Ammon's horn (tissue), 1 donor: ENCODE results near the gene SWSAP1.

Experiments used
- DNase-seq: peaks from one replicate; pipeline ENCODE4 v3.0.0-alpha.2; 2016; ENCODE audit warnings: low spot score

SWSAP1 gene

GRCh38 chr19:11355160-11356073 is 19.0 kb upstream of the SWSAP1 start, which contains the start of gene PLPPR2:
PLPPR2 (plus strand) TSS chr19:11355432; CDS start chr19:11357674, 2,242 bp downstream.
- DNase-seq = peak; percentile 94

- DNase-seq = no peak
These were observed 18.4 kb upstream of the SWSAP1 start for GRCh38 chr19:11356074-11356397.

GRCh38 chr19:11356676-11357550 is 17.6 kb upstream of the SWSAP1 start:
- no peak for DNase-seq

GRCh38 chr19:11359421-11359820 is 15.0 kb upstream of the SWSAP1 start:
- no peak for DNase-seq

- no peak for DNase-seq
These were observed 13.3 kb upstream of the SWSAP1 start for GRCh38 chr19:11361037-11361770.

- no peak for DNase-seq
These were observed 12.4 kb upstream of the SWSAP1 start for GRCh38 chr19:11361771-11362731.

- DNase-seq = no peak
These were observed 10.6 kb upstream of the SWSAP1 start for GRCh38 chr19:11363881-11364280.

GRCh38 chr19:11364296-11364904 is 10.1 kb upstream of the SWSAP1 start:
- DNase-seq = no peak

- peak; percentile 63 for DNase-seq
These were observed 9.5 kb upstream of the SWSAP1 start for GRCh38 chr19:11364935-11365334.

GRCh38 chr19:11365557-11366117 is 8.8 kb upstream of the SWSAP1 start:
- DNase-seq = peak; percentile 65

- no peak for DNase-seq
These were observed 6.9 kb upstream of the SWSAP1 start for GRCh38 chr19:11367528-11367927.

- DNase-seq = no peak
These were observed 3.7 kb upstream of the SWSAP1 start for GRCh38 chr19:11370744-11371143.

GRCh38 chr19:11373166-11373884 is 1.1 kb upstream of the SWSAP1 start:
- DNase-seq = peak; percentile 92

- DNase-seq = no peak
These were observed 507 bp upstream of the SWSAP1 start for GRCh38 chr19:11373885-11374432.

- DNase-seq = no peak
These were observed 880 bp downstream of the SWSAP1 start for GRCh38 chr19:11375143-11375948.

GRCh38 chr19:11377237-11377636 is 2.8 kb downstream of the SWSAP1 start:
- peak; percentile 48 for DNase-seq

GRCh38 chr19:11377756-11378155 is 3.3 kb downstream of the SWSAP1 start:
- DNase-seq = no peak
